Fibroblast of villous mesenchyme (primary cell): ENCODE measurements around the gene SIPA1L3. TPM values are rescaled to one million over a fixed set of nuclear protein-coding genes. Genes with fewer than 3 reads are reported as not detected.

Source experiments
- DNase-seq: peaks from one replicate; pipeline ENCODE4 v3.0.0-alpha.2; 2010; ENCODE audit warnings: low read depth
- H3K4me3 ChIP-seq: 2 replicates; pipeline ENCODE4 v1.5.1; 2011; ENCODE audit warnings: low read depth, mild to moderate bottlenecking, low read length
- CTCF ChIP-seq: IDR thresholded peaks from 2 replicates; pipeline ENCODE4 v1.5.1; 2012; ENCODE audit warnings: low read depth, mild to moderate bottlenecking, low read length; ENCODE audit not compliant: insufficient read depth
- total RNA-seq: library from RNA; depleted of rRNA; stranded (reverse); fragments of >200 nt; gene quantifications from 2 replicates; pipeline ENCODE4 v1.2.3, GENCODE V29; 2012

SIPA1L3 gene
- total RNA-seq, 1 donor = 19.0 TPM

- DNase-seq = no peak
- no peak overlapping the region for H3K4me3 ChIP-seq
- no peak for TF ChIP-seq CTCF
Measured at GRCh38 chr19:38057959-38058690, 151.1 kb downstream of the SIPA1L3 start.

- no peak overlapping the region for H3K4me3 ChIP-seq
- no peak for TF ChIP-seq CTCF
- no peak for DNase-seq
Measured at GRCh38 chr19:38059897-38060296, 152.9 kb downstream of the SIPA1L3 start.

- H3K4me3 ChIP-seq = no peak overlapping the region
- DNase-seq = no peak
- no peak for TF ChIP-seq CTCF
Measured at GRCh38 chr19:38060331-38060730, 153.3 kb downstream of the SIPA1L3 start.

GRCh38 chr19:38061294-38061693 is 154.3 kb downstream of the SIPA1L3 start:
- no peak overlapping the region for H3K4me3 ChIP-seq
- peak; percentile 87 for DNase-seq
- no peak for TF ChIP-seq CTCF

- no peak overlapping the region for H3K4me3 ChIP-seq
- TF ChIP-seq CTCF = no peak
- DNase-seq = peak; percentile 38
Measured at GRCh38 chr19:38062959-38063761, 156.2 kb downstream of the SIPA1L3 start.

GRCh38 chr19:38063928-38064327 is 156.9 kb downstream of the SIPA1L3 start:
- no peak overlapping the region for H3K4me3 ChIP-seq
- no peak for TF ChIP-seq CTCF
- no peak for DNase-seq
